CD4-positive, alpha-beta T cell treated with Interleukin-21 for 1 hour (primary cell): ENCODE data around the gene ZNF598.
"Not testable (repeated sequence)": the region's sequence is repeated elsewhere in the genome, so short reads cannot be mapped to it uniquely, and the experiment has no call there.

ENCODE experiments used
- DNase-seq: peaks from one replicate; pipeline ENCODE4 v3.0.0-alpha.2; 2020

ZNF598 gene

DNA sequence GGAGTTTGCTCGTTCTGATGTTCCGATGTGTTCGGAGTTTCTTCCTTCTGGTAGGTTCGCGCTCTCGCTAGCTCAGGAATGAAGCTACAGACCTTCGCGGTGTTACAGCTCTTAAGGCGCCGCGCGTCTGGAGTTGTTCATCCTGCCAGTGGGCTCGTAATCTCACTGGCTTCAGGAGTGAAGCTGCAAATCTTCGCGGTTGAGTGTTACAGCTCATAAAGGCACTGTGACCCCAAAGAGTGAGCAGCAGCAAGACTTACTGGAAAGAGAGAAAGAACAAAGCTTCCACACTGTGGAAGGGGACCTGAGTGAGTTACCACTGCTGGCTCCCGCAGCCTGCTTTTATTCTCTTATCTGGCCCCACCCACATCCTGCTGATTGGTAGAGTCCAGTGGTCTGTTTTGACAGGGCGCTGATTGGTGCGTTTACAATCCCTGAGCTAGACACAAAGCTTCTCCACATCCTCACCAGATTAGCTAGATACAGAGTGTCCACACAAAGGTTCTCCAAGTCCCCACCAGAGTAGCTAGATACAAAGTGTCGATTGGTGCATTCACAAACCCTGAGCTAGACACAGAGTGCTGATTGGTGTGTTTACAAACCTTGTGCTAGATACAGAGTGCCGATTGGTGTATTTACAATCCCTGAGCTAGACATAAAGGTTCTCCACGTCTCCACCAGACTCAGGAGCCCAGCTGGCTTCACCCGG, 52.0 kb downstream of the ZNF598 start:
- not testable (repeated sequence) for DNase-seq

DNA sequence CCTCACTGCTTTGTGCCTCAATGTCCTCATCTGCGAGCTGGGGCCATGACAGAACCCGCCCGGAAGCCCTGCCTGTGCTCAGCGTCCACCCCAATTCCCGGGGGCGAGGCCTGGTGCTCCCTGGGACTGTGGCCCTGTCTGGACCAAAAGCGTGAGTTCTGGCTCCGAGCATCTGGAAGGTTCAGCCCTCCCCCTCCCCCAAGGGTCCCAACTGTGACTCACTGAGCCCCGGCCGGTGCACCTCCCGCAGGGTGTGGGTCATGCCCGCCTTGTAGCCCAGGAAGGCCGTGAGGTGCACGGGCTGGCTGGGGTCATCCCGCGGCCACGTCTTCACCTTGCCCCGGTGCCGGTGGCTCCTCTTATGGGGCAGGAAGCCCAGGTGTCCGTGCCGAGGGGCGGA, 55.9 kb downstream of the ZNF598 start:
- DNase-seq, result no peak

DNA sequence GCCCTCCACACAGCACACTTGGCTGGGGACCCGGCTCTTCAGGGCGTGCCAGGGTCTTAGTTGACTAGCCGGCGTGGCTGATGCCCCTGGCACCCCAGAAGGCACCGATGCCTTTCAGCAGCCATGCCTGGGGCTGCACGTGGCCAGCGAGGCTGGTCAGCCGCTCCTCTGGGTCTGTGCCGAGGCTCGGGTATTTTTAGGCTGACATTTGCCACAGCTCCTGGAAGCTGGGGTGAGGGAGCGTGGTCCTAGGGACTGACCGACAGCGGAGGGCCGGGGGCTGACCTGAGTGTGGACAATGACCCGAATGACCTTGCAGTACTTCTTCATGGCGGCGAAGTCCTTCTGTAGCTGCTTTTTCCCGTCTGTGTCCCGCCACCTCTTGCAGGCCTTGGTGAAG, 59.1 kb downstream of the ZNF598 start:
- no peak for DNase-seq

DNA sequence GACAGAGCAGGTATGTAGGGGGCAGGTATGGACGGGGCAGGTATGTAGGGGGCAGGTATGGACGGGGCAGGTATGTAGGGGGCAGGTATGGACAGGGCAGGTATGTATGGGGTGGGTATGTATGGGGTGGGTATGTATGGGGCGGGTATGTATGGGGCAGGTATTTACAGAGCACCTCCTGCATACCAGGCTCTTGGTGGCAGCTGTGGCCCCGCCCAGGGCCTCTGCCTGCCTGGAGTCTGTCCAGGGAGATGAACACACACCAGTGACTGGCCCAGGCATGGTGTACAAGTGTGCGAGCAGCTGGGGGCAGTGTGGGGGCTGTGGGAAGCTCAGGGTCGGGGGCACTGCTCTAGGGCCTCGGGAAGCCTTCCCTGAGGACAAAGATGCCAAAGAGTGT, 59.6 kb downstream of the ZNF598 start:
- no peak for DNase-seq

DNA sequence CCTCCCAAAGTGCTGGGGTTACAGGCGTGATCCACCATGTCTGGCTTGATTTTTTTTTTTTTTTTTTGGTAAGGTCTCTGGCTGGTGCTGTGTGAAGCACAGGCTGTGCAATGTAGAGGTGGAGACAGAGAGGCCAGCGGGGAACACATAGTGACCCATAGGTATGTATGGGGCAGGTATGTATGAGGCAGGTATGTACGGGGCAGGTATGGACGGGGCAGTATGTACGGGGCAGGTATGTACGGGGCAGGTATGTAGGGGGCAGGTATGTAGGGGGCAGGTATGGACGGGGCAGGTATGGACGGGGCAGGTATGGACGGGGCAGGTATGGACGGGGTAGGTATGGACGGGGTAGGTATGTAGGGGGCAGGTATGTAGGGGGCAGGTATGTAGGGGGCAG, 60.1 kb downstream of the ZNF598 start:
- no peak for DNase-seq
